RWPE2 (cell line): ENCODE results near the gene TNRC6C.

ENCODE experiments used
- ATAC-seq: fragments of 200-7000 bp; cut with Tn5 transposase; 3 replicates; pipeline ENCODE4 v1.9.1; 2021; ENCODE audit warnings: low read depth
- DNase-seq: peaks from one replicate; pipeline ENCODE4 v3.0.0-alpha.2; 2020; ENCODE audit warnings: low spot score
- H3K27ac ChIP-seq: fragments of 450-650 bp; 2 replicates; pipeline ENCODE4 v1.5.1; 2017; ENCODE audit warnings: mild to moderate bottlenecking; ENCODE audit not compliant: poor library complexity, severe bottlenecking
- H3K27me3 ChIP-seq: fragments of 250-450 bp; sonication (Bioruptor Pico); 2 replicates; pipeline ENCODE4 v1.5.1; 2021; ENCODE audit warnings: mild to moderate bottlenecking, moderate library complexity; ENCODE audit not compliant: insufficient read depth, poor library complexity, severe bottlenecking
- H3K36me3 ChIP-seq: fragments of 250-450 bp; sonication (Bioruptor Pico); 2 replicates; pipeline ENCODE4 v1.5.1; 2020; ENCODE audit warnings: low read depth, mild to moderate bottlenecking, moderate library complexity
- H3K4me1 ChIP-seq: fragments of 250-450 bp; sonication (Bioruptor Pico); 2 replicates; pipeline ENCODE4 v1.5.1; 2021; ENCODE audit warnings: mild to moderate bottlenecking, moderate library complexity; ENCODE audit not compliant: insufficient read depth, poor library complexity, severe bottlenecking
- H3K4me3 ChIP-seq: fragments of 250-450 bp; sonication (Bioruptor Pico); 2 replicates; pipeline ENCODE4 v1.5.1; 2021; ENCODE audit warnings: mild to moderate bottlenecking, moderate library complexity; ENCODE audit not compliant: severe bottlenecking
- H3K9me3 ChIP-seq: fragments of 250-450 bp; sonication (Bioruptor Pico); 2 replicates; pipeline ENCODE4 v1.5.1; 2021; ENCODE audit warnings: mild to moderate bottlenecking, moderate library complexity; ENCODE audit not compliant: severe bottlenecking
- TF ChIP-seq, protein P1 (sequence below): fragments of 450-650 bp; IDR thresholded peaks from one replicate; pipeline ENCODE4 v1.5.1; 2017; ENCODE audit warnings: mild to moderate bottlenecking, moderate library complexity; ENCODE audit not compliant: poor library complexity, severe bottlenecking

The TNRC6C gene

DNA sequence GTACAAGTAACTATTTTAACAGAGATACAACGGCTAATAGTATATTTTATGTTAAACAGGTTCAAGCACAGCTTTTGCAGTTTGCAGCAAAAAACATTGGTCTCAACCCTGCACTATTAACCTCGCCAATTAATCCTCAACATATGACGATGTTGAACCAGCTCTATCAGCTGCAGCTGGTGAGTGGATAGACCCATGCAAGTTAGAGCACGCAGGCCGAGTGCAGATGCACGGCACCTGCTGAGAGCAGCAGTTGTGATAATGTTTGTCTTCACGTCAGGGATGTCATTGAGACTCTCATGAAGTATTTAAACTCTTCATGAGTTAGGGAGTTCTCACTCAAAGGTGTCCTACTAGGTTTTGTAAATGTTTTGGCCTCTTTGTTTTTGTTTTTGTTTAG is 124.5 kb downstream of the TNRC6C start:
- TF ChIP-seq, protein P1, sequence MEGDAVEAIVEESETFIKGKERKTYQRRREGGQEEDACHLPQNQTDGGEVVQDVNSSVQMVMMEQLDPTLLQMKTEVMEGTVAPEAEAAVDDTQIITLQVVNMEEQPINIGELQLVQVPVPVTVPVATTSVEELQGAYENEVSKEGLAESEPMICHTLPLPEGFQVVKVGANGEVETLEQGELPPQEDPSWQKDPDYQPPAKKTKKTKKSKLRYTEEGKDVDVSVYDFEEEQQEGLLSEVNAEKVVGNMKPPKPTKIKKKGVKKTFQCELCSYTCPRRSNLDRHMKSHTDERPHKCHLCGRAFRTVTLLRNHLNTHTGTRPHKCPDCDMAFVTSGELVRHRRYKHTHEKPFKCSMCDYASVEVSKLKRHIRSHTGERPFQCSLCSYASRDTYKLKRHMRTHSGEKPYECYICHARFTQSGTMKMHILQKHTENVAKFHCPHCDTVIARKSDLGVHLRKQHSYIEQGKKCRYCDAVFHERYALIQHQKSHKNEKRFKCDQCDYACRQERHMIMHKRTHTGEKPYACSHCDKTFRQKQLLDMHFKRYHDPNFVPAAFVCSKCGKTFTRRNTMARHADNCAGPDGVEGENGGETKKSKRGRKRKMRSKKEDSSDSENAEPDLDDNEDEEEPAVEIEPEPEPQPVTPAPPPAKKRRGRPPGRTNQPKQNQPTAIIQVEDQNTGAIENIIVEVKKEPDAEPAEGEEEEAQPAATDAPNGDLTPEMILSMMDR: no peak
- no peak for ATAC-seq
- Histone ChIP-seq H3K36me3 (no peaks in the 10 kb centered on the region), H3K27ac (no peak overlapping the region), H3K27me3 (no peaks in the 10 kb centered on the region), H3K4me1 (no peaks in the 10 kb centered on the region), H3K9me3 (no peaks in the 10 kb centered on the region), H3K4me3 (no peak overlapping the region)
- DNase-seq: no peak

DNA sequence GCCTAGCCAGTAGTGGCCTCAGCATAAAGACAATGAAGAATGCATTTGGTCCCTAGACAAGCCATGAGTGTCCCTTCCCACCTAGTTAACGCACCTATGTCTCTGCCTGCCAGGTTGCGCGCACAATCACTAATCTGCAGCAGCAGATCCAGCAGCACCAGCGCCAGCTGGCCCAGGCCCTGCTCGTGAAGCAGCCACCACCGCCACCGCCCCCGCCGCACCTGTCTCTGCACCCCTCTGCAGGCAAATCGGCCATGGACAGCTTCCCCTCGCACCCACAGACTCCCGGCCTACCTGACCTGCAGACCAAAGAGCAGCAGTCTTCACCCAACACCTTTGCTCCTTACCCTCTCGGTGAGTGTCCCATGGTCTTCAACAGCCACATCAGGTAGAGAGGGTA is 128.2 kb downstream of the TNRC6C start:
- Histone ChIP-seq H3K36me3 (no peaks in the 10 kb centered on the region), H3K27me3 (no peaks in the 10 kb centered on the region)

DNA sequence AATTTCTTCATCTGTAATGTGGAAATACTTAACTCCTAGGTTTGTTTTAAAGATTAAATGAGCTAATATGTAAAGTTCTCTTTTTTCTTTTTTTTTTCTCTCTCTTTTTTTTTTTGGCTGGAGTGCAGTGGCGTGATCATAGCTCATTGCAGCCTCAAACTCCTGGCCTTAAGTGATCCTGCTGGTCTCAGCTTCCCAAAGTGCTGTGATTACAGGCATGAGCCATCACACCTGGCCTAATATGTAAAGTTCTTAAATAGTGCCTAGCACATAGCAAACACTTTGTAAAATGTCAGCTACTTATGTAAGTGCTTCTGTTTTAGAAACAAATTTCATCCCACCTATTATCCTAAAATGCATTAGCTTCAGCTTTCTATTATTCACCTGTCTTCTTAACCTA is 130.0 kb downstream of the TNRC6C start:
- H3K4me3 ChIP-seq: no peak overlapping the region
- no peaks in the 10 kb centered on the region for H3K36me3 ChIP-seq
- TF ChIP-seq, protein P1: no peak

More for the DNA sequence above, 128.2 kb downstream of the TNRC6C start:
- no peak overlapping the region for H3K4me3 ChIP-seq
- TF ChIP-seq, protein P1: no peak
- no peaks in the 10 kb centered on the region for H3K9me3 ChIP-seq
- no peak overlapping the region for H3K27ac ChIP-seq
- DNase-seq (no peak), ATAC-seq (no peak)
- no peaks in the 10 kb centered on the region for H3K4me1 ChIP-seq

DNA sequence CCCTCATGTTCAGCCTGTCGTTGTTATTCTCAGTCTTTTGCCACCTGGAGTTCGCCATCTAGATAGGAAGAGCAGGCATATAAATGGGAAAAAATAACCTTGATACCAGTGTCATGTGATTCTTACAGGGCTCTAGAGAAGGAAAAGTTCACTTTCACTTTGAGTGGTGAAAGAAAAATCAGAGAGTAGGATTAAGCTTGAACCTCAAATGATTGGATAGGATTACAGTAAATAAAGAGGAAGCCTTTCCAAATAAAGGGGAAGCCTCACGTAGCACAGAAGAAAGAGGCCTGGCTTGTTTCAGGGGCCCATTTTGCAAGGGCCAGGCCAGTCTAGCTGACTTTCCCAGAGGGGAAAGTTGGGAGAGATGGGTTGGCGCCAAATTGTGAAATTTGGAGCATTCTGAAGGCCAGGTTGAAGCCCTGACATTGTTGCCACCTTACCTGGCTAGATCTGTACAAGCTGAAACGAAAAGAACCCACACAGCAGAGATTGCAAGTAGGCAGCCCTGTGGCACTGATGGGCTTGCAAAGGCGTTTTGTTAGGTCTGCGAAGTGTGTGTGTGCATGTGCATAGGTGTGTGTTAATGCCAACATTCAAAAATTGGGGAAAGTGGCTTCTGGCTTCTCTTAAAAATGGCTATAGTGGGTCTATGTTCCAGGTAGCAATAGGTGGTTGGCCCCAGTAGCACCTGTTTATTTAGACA is 131.2 kb downstream of the TNRC6C start:
- Histone ChIP-seq H3K27me3 (no peaks in the 10 kb centered on the region), H3K4me1 (no peaks in the 10 kb centered on the region), H3K27ac (no peak overlapping the region), H3K4me3 (no peak overlapping the region), H3K36me3 (no peaks in the 10 kb centered on the region), H3K9me3 (no peaks in the 10 kb centered on the region)
- DNase-seq: no peak
- no peak for ATAC-seq
- TF ChIP-seq, protein P1: no peak

More for the DNA sequence above, 130.0 kb downstream of the TNRC6C start:
- Histone ChIP-seq H3K4me1 (no peaks in the 10 kb centered on the region), H3K27me3 (no peaks in the 10 kb centered on the region), H3K27ac (no peak overlapping the region), H3K9me3 (no peaks in the 10 kb centered on the region)
- DNase-seq (no peak), ATAC-seq (no peak)

DNA sequence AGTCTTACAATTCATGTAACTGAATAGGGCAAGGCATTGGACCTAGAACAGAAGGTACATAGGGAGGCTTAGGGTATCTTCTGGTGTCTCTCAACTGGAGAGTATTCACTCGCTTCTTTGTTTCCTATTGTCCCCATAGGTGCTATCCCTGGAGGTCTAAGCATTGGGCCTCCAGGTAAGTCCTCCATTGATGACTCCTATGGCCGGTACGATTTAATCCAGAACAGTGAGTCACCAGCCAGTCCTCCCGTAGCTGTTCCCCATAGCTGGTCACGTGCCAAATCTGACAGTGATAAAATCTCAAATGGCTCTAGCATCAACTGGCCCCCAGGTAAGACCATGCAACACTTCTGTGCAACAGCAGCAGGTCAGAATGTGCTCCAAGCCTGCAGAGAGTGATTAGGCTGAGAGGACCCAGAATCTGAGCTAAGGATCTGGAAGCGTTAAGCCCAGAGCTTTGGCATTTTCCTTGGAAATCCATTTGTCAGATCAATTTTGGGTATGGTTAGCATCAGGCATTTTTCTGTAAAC is 134.4 kb downstream of the TNRC6C start:
- peak; percentile 41; the same call in 1 of the 3 replicates for ATAC-seq
- Histone ChIP-seq H3K27me3 (no peaks in the 10 kb centered on the region), H3K9me3 (no peaks in the 10 kb centered on the region), H3K36me3 (no peaks in the 10 kb centered on the region), H3K4me1 (no peaks in the 10 kb centered on the region), H3K4me3 (no peak overlapping the region), H3K27ac (no peak overlapping the region)
- TF ChIP-seq, protein P1: no peak
- no peak for DNase-seq
